Measurements from ENCODE around the gene SLC13A3.

The SLC13A3 gene

DNA sequence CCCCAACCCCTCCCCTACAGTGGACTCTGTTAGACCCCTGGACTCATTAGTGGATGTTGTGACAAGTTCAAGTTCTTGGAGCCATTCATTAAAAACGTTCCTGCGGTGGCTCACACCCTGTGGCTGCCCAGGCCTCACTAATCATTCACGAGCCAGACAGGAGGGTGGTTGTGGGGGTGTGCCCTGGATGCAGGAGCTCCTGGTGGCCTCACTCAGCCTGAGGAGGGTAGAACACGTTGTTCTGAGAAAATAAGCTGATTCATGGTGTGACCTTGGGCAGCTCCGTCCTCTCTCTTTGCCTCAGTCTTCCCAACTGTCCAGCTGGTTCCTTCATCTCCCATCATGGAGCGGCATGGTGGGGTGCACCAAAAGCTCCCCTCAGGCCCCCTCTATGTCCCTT, 16.7 kb downstream of the SLC13A3 start:
- no peak for DNase-seq

DNA sequence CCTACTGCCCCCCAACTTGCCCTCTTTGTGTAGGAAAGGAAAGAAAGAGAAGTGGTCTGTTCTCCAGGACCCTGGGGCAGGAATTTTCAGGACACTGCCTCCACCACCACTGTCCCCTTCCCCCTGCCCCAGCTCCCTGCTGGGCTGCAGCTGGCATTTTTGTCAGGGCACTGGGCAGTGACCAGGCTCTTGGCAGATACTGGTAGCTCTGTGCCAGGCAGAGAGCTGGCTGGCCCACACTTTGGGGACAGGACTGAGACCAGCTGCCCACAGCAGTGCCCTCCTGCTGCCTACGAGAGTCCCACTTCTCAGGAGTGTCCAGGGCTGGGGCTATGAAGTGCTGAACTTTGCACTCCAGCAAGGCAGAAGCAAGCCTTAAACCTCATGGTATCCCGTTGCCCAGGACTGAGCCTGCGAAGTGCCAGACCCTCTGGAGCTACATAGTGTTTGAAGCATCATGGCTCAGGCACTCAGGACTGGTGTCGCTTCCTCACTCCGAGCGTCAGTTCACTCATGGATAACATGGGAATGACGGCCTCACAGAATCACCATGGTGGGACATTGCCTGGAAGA, 19.3 kb downstream of the SLC13A3 start:
- DNase-seq = no peak

DNA sequence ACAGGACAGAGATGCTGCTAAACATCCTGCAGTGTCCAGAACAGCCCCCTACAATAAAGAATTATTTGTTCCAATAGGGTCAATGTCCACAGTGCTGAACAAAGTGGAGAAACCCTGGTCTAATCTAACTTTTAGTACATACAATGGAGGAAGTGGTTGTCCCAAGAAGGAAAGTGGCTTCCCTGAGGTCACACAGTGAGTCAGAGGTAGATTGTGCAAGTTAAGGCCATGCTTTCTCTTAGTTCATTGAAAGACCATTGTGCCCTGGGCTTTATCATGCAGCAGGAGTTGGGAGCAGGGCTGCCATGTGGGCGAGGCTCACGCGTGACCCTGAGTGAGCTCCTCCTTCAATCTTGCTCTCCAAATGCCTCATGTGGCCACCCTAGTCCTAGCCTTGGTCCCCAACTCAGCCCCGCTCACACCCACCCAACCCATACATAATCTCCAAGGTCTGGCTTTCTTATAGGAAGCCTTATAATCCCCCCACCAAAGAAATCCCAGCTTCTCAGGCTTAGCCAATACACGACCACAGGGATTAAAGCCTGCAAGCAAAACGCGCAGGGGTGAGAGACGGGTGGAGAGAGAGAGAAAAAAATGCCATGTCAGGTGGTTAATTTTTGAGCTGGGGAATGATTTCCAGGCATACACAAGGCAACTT, 19.9 kb downstream of the SLC13A3 start:
- no peak for DNase-seq

DNA sequence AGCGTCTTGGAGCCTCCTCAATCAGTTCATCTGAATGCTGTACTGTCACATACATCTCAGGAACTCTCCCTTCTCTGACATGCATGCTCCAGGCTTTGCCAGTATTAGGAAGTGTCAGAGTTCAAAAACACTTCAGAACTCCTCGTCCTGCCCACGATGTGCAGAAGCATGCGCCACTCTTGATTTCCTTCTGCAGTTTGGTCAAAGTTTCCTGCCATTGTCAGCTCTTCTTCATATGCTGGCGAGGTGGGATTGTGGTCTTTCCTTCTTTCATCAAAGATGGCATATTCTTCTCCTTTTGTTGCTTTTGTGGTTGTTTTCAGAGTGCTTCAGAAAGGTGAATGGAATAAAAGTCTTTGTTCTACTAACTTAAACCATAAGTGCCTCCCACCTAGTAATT, 21.0 kb downstream of the SLC13A3 start:
- no peak for DNase-seq

DNA sequence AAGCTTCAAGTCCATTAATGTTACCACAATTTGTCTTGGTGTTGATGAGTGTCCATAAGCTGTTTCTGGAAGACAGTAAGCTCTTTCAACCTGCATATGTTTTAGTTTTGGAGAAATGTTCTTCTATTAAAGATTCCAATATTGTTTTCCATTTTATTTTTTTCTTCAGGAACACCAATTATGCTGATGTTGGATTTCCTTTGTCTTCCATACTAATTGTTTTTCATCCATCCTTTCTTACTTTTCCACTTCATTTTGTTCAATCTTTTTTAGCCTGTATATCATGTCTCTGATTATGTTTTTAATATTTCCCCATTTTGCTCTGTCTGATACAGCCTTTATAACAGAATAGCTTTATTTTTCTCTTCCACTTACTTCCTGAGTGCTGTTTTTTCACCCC, 21.9 kb downstream of the SLC13A3 start:
- no peak for DNase-seq

DNA sequence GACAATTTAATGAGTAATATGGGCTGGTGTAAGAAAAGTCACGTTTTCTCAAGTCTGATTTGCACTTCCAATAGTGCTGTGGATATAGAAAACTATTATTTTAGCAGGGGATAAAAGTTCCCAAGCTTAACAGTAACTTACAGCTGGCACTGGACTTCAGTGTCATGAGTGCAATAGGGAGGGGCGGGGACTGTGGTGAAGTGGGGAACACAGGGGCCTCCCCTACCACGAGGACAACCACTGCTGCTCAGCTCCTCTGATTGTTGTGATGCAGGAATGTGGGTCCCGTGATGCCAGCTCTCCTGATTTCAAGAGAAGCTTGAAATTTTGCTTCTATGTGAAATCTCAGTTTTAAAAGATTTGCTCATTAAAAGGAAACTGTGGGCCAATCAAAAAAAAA, 24.0 kb downstream of the SLC13A3 start:
- no peak for DNase-seq

DNA sequence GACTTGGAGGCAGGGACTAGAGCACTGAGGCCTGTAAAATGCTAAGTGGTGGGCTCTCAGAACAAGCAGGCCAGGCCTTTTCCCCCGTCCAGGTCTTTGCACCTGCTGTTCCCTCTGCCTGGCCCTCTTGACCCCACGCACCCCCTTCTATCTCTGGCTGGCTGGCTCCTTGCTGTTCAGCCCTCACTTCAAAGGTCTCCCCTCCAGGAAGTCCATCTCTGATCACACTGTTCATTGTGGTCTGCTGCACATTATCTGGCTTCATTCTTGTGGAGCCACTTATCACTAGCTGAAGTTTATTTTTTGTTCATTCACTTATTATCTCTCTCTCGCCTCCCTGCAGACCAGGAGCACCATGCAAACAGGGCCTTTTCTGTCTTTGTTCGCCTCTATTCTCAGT, 24.5 kb downstream of the SLC13A3 start:
- DNase-seq = no peak

DNA sequence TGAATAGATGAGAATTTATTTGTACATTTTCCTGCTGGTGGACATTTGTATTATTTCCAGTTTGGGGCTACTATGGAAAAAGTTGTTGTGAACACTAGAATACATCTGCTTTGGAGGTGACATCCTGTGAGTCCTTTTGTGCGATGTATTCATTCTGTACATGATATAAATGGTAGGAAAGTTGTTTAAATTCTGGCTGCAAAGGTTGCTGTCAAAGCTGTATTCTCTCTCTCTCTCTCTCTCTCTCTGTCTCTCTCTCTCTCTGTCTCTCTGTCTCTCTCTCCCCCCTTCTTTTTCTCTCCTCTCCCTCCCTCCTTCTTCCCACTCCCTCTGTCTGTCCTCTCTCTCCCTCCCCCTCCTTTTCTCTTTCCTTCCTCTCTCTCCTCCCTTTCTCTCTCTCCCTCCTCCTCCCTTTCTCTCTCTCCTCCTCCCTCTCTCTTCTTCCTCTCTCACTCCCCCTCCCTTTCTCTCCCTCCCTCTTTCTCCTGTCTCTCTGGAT, 25.3 kb downstream of the SLC13A3 start:
- DNase-seq = no peak

DNA sequence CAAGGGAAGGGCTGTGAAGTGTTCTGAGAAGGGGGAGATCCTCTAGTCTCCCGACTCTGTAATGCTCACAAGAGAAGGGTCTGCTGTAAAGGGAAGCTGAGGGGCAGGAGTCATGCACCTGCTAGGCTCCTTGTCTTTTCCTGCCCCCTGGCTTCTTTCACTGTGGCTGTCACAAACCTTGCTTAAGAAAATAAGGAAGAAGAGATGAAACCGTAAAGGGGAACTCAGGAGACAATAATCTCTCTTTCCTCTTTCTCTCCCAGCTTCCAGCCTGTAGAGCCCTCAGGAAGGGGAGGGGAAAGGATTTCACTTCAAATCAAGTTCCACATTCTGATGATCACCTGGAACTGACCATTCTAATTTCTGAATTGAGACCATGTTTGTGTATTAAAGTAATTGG, 26.3 kb downstream of the SLC13A3 start:
- DNase-seq = no peak

DNA sequence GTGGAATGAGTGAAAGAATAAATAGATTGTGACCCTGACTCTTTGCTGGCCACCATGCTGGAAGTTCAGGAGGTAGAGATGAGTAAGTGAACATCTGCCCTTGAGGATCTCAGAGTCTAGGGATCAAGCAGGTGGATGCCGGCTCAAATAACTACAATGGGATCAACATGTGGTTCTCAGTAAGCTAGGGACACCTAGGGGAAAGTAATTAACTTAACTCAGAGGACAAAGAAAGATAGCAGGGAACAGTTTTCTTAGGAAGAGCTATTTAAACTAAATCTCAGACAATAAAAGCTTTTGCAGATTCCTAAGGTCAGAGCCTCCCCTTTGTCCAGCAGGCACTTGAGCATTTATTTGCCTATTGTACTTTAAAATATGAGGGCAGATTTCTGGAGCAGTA, 29.1 kb downstream of the SLC13A3 start:
- DNase-seq = no peak

DNA sequence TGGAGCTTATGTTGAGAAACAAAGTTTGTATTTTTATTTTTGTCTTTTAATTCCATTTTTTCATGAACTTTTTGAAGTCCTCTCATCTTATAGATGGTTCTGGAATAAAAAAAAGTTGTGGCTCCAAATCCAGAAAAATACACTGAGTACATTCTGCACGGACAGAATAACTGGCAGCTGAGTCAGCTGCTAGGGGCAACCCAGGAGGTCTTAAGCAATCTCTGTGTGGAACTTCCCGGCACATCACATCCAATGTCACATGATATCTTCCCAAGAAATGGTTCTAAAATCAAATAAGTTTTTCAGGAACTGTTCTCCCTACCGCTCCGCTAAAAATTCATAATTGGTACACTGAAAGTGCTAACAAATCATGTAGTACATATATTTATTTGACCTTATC, 29.8 kb downstream of the SLC13A3 start:
- no peak for DNase-seq

DNA sequence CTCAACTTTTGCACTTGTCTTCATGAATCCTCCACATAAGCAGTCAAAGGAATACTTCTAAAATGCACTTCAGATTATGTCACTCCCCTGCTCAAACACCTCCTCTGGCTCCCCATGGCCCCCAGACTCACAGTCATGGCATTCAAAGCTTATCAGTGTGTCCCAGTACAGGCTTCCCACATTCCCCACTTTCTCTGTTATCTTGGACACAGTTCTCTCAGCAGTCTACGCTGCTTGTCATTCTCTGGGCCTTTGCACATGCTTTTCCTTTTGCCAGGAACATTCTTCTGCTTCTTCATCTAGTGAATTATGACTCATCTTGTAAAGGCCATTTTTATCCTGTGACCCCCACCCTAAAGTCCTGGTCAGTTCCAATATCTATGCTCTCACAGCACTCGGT, 31.8 kb downstream of the SLC13A3 start:
- DNase-seq = no peak

DNA sequence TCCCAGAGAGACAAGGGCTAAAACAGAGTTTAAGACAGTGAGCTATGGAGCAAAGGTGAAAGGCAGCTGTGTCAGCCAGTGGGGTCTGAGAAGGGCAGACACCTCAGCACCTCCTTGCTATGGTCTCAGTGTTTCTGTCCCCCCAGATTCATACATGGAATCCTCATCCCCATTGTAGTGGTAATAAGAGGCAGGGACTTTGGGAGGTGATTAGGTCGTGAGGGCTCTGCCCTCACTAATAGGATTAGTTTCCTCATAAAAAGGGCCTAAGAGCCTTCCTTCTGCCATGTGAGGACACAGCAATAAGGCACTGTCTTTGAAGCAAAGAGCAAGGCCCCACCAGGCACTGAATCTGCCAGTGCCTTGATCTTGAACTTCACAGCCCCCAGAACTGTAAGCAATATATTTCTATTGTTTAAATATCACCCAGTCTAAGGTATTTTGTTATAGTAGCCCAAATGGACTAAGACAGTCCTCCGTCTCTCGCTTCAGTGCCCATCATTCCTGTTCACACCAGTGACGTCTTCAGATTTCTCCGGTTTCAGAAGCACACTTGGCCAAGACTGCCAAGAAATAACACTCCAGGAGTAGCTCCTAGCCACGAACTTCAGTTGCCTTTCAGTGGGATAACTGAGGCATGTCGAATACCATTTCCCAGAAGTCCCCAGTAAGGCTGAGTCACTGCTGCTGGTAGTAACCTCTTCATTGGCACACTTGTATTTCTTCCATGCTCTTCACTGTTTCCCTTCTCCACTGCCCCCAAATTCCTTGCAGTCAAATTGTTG, 32.8 kb downstream of the SLC13A3 start:
- DNase-seq = no peak

DNA sequence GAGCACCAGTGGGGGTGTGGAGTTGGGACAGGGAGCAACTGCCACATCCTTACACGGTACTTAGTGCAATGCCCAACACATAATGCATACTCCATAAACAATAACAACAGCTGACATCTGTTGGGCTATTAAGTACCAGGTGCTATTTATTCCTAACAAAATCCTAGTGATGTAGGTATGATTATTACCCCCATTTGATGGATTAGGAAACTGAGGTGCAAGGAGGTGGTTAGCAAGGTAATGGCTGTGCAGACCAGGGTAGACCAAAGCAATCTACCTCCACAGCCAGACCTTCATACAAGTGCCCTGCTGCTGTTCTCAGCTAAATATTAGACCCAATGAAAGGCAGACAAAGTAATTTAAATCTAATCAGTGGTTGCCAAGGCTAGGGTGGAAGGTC, 36.8 kb downstream of the SLC13A3 start:
- DNase-seq = no peak

DNA sequence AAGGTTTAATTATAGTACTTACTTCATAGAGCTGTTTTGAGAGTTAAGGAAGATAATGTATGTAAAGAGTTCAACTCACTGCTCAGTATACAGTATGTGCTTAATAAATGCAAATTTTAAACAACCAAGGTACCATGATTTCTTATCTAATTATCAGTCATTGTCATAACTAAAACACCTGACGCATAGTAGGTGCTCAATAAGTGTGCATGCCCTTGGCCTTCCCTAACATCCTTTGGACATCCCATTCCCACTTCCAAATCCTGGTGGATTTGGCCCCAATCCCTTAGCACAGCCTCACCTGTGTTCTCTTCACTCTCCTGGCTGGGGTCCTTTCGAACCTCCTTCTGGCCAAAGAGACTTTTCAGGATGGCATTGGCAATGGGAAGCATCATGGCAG, 41.1 kb downstream of the SLC13A3 start:
- DNase-seq = no peak

DNA sequence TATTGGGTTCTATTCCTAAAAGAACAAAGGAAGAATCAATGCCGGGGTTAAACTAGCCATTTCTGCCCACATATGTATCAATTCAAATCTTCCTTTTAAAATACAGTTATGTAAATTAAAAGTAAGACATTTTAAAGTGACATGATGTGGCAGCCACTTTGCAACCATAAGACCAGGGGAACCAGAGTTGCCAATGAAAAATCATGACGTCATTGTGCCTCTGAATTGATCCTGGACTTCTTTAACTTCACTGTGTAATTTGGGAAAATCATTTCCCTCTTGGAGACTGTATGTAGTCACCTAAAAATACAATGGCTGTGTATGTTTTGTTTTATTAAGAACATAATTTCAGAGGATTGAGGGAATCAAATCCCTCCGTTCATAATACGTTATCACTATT, 42.2 kb downstream of the SLC13A3 start:
- DNase-seq = no peak

DNA sequence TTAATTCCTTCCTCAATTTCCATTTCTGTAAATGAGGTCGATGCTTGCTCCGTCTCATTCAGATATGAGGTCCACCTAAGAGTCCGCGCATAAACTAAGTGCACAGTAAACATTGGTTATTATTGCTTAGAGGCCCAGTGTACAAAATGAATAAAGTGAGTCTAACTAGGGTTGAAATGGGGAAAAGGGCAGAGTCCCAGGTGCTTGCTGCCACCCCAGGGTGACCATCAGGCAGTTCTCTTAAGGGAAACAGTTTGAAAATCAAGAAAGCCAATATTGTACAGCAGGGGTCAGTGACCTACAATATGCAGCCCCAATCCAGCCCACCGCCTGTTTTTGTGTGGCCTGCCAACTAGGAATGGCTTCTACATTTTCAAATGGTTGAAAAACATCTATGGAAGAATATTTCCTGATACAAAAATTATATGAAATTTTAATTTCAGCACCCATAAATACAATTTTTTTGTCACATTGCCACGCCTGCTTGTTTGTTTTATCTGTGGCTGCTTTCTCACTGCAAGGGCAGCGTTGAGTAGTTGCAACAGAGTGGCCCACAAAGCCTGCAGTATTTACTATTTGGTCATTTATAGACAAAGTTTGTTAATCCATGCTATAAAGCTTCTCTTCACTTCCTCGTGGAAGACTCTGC, 43.3 kb downstream of the SLC13A3 start:
- no peak for DNase-seq

DNA sequence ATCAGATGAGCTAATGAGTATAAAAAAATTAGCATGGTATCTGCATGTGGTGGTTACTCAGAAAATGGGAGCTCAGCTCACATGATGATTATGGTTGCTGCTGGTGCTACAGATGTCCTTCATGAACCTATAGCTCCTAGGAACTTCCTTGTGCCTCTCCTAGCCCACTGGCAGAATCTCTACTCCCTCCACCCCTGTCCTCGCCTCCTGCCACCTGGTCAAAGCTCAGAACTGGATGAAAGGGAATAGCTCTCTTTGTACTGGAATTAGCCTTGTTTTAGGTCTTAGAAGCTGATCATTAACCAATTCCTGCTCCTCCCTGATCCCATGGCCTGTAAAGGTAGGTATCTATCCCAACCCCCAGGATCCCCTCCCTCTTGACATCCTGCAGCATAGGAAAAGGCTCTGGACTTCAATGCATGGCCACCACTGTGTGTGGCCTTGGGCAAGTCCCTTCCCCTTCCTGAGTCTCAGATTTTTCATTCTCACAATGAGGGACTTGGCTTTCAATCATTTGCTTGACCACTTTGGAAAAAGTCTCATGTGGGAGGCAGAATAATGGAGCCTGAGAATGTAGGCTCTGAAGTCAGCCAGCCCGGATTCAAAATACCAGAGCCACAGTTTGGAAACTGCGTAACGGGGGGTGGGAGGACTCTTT, 43.9 kb downstream of the SLC13A3 start:
- no peak for DNase-seq

DNA sequence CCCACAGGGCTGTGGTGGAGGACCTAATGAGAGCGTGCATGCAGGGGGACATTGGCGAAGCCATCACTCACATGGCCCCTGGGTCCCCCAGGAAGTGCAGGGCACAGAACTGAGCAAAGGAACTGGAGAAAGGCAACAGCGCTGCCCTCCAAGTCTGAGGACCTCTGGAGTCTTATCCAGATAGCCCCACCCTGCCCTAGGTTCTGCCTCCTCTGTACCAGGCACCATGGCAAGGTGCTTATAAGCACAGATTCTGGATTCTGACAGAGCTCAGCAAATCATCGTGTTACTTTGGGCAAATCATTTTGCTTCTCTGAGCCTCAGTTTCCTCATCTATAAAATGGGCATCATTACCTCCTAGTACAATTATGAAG, 44.5 kb downstream of the SLC13A3 start:
- no peak for DNase-seq

DNA sequence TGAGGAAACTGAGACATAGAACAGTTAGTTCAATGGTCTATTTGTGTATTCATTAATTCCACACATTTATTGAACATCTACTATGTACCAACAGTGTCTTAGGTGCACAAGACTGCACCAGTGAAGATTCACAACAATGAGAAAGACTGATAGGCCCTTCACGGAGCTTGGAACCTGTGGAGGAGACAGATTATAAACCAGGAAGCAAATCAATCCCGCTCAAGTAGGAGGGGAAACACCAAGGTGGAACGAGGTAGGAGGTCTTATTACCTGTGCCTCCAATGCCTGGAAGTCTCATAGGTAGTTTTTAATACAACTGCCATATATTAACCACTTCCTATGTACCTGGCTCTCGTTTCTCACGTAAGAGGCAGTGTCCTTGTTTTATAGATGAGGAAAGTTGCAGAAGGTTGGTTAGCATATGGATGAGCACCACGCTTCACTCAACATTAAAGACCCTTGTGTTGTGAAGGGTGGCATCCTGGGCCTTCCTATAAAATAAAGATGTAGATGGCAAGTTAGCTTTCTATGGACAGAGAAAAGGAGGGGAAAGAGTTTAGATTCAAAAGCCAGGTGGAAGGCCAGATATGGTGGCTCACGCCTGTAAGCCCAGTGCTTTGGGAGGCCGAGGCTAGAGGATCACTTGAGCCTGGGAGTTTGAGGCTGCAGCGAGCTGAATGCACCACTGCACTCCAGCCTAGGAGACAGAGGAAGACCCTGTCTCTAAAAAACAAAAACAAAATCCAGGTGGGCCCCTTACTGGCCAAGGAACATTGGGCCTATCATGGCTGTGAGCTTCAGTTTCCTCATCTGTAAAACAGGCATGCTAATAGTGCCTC, 45.1 kb downstream of the SLC13A3 start:
- DNase-seq = no peak

DNA sequence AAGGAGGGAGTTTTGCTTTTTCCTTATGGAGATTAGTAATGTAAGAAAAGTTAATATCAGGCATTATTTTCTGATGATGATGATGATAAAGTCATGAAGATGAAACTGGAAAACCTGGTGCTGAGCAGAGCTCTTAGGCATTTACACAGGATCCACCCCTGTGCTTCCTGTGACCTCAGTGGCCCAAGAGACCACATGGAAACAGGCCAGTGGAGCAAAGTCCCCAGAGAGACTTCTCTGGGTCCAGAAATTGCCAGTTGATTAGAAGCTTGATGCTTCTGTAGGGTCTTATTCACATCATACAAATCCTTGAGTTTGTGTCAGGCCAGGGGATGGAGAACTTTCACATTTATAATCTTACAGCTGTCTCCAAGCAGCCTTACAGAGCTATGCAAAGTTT, 46.1 kb downstream of the SLC13A3 start:
- no peak for DNase-seq

DNA sequence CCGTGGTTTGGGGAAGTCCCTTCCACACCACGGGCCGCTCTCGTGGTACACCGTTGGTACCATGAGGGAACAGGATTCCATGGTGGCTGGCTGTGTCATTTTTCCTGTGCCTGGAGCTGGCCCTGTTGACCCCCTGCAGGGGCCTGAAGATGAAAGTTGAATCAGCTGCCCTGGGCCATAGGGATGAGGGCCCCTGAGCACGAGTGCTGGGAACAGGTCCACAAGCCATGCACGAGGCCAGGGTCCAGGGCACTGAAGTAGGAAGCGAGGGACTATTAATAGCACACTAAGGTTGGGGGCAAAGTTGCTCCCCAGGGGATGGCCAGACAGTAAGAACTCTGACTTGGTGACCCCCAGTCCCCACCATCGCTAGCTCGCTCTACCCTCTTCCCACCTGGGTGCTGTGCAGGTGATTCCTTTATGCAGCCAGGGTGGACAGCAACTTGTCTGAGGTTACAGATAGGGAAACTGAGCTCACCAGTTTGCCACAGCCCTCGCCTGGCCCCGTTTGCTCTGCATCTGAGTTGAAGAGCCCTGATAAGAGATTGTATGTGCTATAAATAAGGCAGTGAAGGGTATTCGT, 46.6 kb downstream of the SLC13A3 start:
- no peak for DNase-seq

All from retina (tissue), 1 donor.